Activated T-cell treated with anti-CD3 and anti-CD28 coated beads, Interleukin-2, amount 50 U/mL, for 24 hours (primary cell): ENCODE measurements around the gene KCNG2.
A peak's percentile ranks its signal among the peaks of the same experiment; 100 is the strongest.
"Not testable (repeated sequence)": the region's sequence is repeated elsewhere in the genome, so short reads cannot be mapped to it uniquely, and the experiment has no call there.

Experiments used
- DNase-seq: peaks from one replicate; pipeline ENCODE4 v3.0.0-alpha.2; 2020
- H3K27ac Mint-ChIP-seq: 2 replicates; pipeline ENCODE4 v1.8.0; 2020; ENCODE audit warnings: mild to moderate bottlenecking, mixed read lengths
- H3K27me3 Mint-ChIP-seq: 2 replicates; pipeline ENCODE4 v1.8.0; 2020; ENCODE audit warnings: mixed read lengths
- H3K36me3 Mint-ChIP-seq: 2 replicates; pipeline ENCODE4 v1.8.0; 2020; ENCODE audit warnings: low read depth, mixed read lengths
- H3K4me1 Mint-ChIP-seq: 2 replicates; pipeline ENCODE4 v1.8.0; 2020; ENCODE audit warnings: low read depth, mixed read lengths
- H3K4me3 Mint-ChIP-seq: 2 replicates; pipeline ENCODE4 v1.8.0; 2020; ENCODE audit warnings: mild to moderate bottlenecking, moderate library complexity, mixed read lengths
- H3K9me3 Mint-ChIP-seq: 2 replicates; pipeline ENCODE4 v1.8.0; 2020; ENCODE audit warnings: mixed read lengths

Gene KCNG2

GRCh38 chr18:79875531-79875919 lies 77.8 kb downstream of the KCNG2 start:
- H3K27me3 Mint-ChIP-seq: peaks cover 2% of the 10 kb centered on the region

DNA sequence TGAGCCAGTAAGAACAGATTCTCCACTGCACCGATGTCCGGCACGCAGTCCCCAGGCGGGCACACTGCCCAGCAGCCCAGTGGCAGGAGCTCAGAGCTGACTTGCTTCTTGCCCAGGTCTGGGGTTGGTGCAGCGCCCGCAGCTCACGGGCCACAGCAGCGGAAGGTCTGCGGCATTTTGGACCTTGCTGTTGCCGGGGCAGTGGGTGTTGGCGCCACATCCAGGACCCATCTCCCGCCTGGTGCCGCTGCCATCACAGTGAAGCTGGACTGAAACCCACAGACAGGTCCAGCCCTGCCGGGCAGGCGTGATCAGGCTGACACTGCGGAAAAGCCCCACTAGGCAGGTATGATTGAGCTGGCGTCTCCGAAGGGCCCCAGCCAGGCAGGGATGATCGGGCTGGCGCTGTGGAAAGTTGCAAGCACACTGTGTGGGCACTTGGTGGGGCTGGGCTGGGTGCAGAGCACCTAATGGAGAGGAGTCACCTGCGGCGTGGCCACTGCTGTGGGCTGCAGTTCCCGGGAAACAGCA lies 78.3 kb downstream of the KCNG2 start:
- DNase-seq: peak; percentile 13
- Mint-ChIP-seq H3K9me3 (no peaks in the 10 kb centered on the region), H3K27ac (no peak overlapping the region), H3K36me3 (no peaks in the 10 kb centered on the region), H3K4me3 (no peak overlapping the region), H3K4me1 (no peaks in the 10 kb centered on the region), H3K27me3 (peaks cover 2% of the 10 kb centered on the region)

More at GRCh38 chr18:79875531-79875919, 77.8 kb downstream of the KCNG2 start:
- no peaks in the 10 kb centered on the region for H3K4me1 Mint-ChIP-seq
- no peaks in the 10 kb centered on the region for H3K9me3 Mint-ChIP-seq
- no peaks in the 10 kb centered on the region for H3K36me3 Mint-ChIP-seq
- H3K27ac Mint-ChIP-seq: no peak overlapping the region
- H3K4me3 Mint-ChIP-seq: no peak overlapping the region
- DNase-seq: no peak

- H3K36me3 Mint-ChIP-seq: no peaks in the 10 kb centered on the region
- H3K9me3 Mint-ChIP-seq: no peaks in the 10 kb centered on the region
- H3K27ac Mint-ChIP-seq: no peak overlapping the region
- H3K4me1 Mint-ChIP-seq: no peaks in the 10 kb centered on the region
- H3K27me3 Mint-ChIP-seq: peaks cover 2% of the 10 kb centered on the region
- no peak overlapping the region for H3K4me3 Mint-ChIP-seq
- DNase-seq: peak; percentile 11
Measured at GRCh38 chr18:79876497-79876896, 78.8 kb downstream of the KCNG2 start.

DNA sequence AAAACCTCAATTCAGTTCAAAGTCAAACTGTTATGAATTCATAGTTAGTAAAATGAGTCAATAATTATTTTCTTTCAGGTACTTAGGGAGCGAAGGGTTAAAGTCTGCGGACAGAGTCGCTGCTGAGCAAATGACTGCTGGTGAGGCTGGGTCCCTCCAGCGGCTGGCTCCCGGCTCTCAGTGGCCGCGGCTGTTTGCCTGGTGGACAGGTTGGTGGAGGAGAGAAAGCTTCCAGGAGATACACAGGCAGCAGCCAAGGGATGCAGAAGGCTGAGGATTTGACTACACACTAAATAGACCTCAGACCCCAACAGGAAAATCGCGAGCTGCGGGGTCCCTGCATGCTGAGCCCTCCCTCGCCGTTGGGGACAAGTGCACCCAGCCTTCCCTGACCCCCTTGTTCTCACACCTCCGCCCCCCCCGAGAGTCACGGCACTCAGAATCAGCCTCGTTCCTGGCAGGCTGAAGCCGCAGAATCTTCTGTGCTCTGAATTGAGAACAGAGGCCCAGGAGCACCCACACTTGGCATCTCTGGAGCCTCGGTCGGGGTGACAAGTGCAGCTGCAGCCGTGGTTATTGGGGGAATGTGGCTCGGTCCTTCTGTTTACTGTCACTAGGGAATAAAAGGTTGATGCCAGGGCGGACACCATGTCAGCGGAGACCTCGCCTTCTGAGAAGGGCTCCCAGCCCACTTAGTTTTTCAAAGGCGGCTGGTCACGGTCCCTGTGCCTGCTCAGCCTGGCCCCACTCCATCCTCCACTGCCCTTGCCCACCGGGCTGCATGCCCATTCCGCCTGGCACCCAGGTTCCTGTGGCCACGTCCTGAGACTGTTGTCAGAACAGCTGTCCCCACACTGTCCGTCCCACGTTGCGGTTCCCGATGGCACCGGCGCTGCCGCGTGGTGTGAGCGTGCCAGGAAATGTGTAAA lies 79.7 kb downstream of the KCNG2 start:
- Mint-ChIP-seq H3K9me3 (no peaks in the 10 kb centered on the region), H3K4me3 (no peak overlapping the region), H3K4me1 (no peaks in the 10 kb centered on the region), H3K27ac (no peak overlapping the region), H3K36me3 (no peaks in the 10 kb centered on the region), H3K27me3 (peaks cover 2% of the 10 kb centered on the region)
- peak; percentile 8 for DNase-seq

DNA sequence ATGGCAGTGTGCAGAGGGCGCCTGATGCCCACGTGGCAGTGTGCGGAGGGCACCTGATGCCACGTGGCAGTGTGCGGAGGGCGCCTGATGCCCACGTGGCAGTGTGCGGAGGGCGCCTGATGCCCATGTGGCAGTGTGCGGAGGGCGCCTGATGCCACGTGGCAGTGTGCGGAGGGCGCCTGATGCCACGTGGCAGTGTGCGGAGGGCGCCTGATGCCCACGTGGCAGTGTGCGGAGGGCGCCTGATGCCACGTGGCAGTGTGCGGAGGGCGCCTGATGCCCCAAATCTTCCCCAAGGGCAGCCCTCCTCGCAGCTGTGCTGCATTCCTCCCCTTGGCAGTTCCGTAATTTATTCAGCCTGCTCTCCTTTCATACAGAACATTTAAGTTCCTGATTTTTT lies 80.5 kb downstream of the KCNG2 start:
- not testable (repeated sequence) for DNase-seq, H3K36me3 Mint-ChIP-seq, H3K27ac Mint-ChIP-seq, H3K4me3 Mint-ChIP-seq, H3K27me3 Mint-ChIP-seq, H3K9me3 Mint-ChIP-seq, H3K4me1 Mint-ChIP-seq

DNA sequence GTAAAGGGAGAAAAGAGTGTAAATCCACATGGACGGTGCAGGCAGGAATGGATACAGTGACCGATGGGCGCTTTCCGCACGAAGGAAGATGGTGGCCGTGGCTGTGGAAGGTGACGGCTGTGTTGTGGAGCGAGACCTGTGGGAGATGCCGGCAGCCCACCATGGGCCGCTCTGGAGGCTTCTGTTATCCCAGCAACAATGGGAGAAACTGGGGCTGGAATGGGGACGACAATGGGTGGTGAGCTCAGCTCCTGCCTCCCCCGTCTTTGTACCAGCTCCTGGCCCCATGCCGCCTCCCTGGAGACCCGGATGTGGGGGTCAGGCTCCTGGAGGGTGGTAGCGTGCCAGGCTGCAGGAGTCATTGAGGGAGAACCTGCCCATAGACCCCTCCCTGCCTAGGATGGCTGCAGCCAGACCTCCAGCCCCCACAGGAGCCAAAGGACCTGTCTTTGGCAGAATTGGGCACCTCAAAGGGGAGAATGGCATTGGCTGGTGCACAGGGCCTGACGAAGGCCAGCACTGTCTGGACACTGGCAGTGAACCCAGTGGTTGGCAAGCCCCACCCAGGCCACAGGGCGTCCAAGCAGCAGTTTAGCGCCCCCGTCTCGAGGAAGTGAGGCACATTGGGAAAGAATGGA lies 81.1 kb downstream of the KCNG2 start:
- no peak overlapping the region for H3K27ac Mint-ChIP-seq
- DNase-seq: peak; percentile 5
- H3K4me3 Mint-ChIP-seq: no peak overlapping the region
- no peaks in the 10 kb centered on the region for H3K9me3 Mint-ChIP-seq
- no peaks in the 10 kb centered on the region for H3K36me3 Mint-ChIP-seq
- no peaks in the 10 kb centered on the region for H3K4me1 Mint-ChIP-seq
- no peaks in the 10 kb centered on the region for H3K27me3 Mint-ChIP-seq

- Mint-ChIP-seq H3K27me3 (no peaks in the 10 kb centered on the region), H3K4me1 (no peaks in the 10 kb centered on the region), H3K36me3 (no peaks in the 10 kb centered on the region), H3K27ac (no peak overlapping the region), H3K9me3 (no peaks in the 10 kb centered on the region), H3K4me3 (no peak overlapping the region)
- no peak for DNase-seq
Measured at GRCh38 chr18:79879566-79879965, 81.8 kb downstream of the KCNG2 start.

- Mint-ChIP-seq H3K4me1 (no peaks in the 10 kb centered on the region), H3K27ac (no peak overlapping the region), H3K36me3 (no peaks in the 10 kb centered on the region), H3K27me3 (no peaks in the 10 kb centered on the region), H3K4me3 (no peak overlapping the region), H3K9me3 (no peaks in the 10 kb centered on the region)
- DNase-seq: no peak
Measured at GRCh38 chr18:79881695-79882094, 84.0 kb downstream of the KCNG2 start.

DNA sequence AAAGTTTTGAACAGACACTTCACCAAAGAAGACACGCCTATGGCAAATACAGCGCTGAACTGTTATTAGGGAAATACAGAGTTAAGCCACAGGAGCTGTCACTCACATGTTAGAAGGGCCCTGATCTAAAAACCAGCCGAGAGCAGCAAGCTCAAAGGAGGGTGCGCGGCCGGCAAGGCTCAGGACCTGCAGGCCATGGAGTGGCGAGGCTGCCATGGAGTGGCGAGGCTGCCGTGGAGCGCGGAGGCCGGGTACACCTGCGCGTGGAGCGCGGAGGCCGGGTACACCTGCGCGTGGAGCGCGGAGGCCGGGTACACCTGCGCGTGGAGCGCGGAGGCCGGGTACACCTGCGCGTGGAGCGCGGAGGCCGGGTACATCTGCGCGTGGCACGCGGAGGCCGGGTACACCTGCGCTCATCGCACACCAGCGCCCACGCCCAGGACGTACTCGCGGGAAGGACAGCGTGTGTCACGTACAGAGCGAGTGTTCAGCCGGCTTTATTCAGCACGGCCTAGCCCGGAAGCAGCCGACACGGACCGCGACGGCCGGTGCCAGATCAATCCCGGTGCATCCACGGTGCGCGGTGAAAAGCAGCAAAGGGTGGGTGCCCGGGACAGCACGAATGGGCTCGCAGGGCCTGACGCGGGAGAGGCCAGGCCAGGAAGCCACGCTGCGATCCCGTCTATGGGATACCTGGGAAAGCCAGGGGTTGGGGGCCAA lies 84.9 kb downstream of the KCNG2 start:
- H3K36me3 Mint-ChIP-seq: no peaks in the 10 kb centered on the region
- H3K27ac Mint-ChIP-seq: no peak overlapping the region
- no peaks in the 10 kb centered on the region for H3K27me3 Mint-ChIP-seq

GRCh38 chr18:79883461-79884293 lies 85.9 kb downstream of the KCNG2 start:
- no peak overlapping the region for H3K27ac Mint-ChIP-seq
- DNase-seq: peak; percentile 14
- H3K27me3 Mint-ChIP-seq: no peaks in the 10 kb centered on the region
- H3K9me3 Mint-ChIP-seq: no peaks in the 10 kb centered on the region
- no peaks in the 10 kb centered on the region for H3K4me1 Mint-ChIP-seq
- H3K36me3 Mint-ChIP-seq: no peaks in the 10 kb centered on the region
- no peak overlapping the region for H3K4me3 Mint-ChIP-seq

More for the DNA sequence above, 84.9 kb downstream of the KCNG2 start:
- Mint-ChIP-seq H3K4me3 (no peak overlapping the region), H3K9me3 (no peaks in the 10 kb centered on the region), H3K4me1 (no peaks in the 10 kb centered on the region)
- peak; percentile 17 for DNase-seq

- DNase-seq: no peak
- no peak overlapping the region for H3K4me3 Mint-ChIP-seq
- no peaks in the 10 kb centered on the region for H3K4me1 Mint-ChIP-seq
- no peaks in the 10 kb centered on the region for H3K36me3 Mint-ChIP-seq
- H3K27ac Mint-ChIP-seq: no peak overlapping the region
- no peaks in the 10 kb centered on the region for H3K27me3 Mint-ChIP-seq
- H3K9me3 Mint-ChIP-seq: peaks cover 6% of the 10 kb centered on the region
Measured at GRCh38 chr18:79884294-79884962, 86.7 kb downstream of the KCNG2 start.

DNA sequence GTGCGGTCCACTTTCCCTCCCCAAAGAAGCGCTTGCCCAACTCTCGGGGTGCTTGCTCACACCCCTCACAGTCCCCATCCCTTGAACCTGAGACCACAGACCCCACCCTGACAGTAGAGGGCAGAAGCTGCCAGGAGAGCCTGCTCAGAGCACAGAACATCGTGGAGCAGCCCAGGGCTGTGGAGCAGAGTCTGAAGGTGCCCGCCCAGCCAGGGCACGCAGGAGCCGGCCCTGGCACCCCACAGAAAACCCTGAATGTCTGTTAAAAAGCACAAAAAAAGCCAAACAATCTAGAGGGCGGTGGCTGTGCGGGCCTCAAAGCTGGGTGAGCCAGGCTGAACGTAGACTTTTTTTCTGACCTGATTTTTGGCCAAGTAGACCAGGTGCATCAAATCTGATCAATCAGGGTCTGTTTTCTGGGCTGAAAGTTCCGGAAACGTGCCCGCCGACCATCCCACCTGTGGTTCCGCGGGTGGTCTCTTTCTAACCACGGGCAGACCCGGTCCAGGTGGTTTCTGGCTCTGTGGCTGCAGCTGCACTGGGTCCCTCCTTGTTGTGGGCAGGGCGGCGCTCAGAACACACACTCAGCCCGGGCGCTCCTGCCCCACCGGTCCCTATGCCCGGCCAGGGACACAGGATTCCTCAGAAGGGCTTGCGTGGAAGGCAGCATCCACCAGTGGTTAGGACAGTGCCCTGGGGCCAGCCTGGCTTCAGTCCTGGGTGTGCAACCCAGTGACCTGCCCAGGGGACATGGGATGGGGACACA lies 87.4 kb downstream of the KCNG2 start:
- H3K4me1 Mint-ChIP-seq: peaks cover under 1% of the 10 kb centered on the region
- H3K4me3 Mint-ChIP-seq: no peak overlapping the region
- H3K27me3 Mint-ChIP-seq: no peaks in the 10 kb centered on the region
- no peak overlapping the region for H3K27ac Mint-ChIP-seq
- no peak for DNase-seq
- H3K9me3 Mint-ChIP-seq: peaks cover 13% of the 10 kb centered on the region
- H3K36me3 Mint-ChIP-seq: no peaks in the 10 kb centered on the region
